Effector memory CD8-positive, alpha-beta T cell (primary cell): ENCODE data around the gene PDE9A.

Experiments
- ATAC-seq: fragments of 150-1000 bp; cut with Tn5 transposase; replicated peaks from 2 replicates; pipeline ENCODE4 v1.10.0; 2021; ENCODE audit warnings: mild to moderate bottlenecking, moderate library complexity
- DNase-seq, 3 experiments: peaks; one replicate each; pipeline ENCODE4 v3.0.0; 2021
- H3K27ac Mint-ChIP-seq, 2 donors: one replicate each; pipeline ENCODE4 v1.8.0; 2022; ENCODE audit warnings: mild to moderate bottlenecking in 2 of 2, mixed read lengths in 2 of 2, moderate library complexity in 2 of 2
- H3K27me3 Mint-ChIP-seq, 2 donors: one replicate each; pipeline ENCODE4 v1.8.0; 2022; ENCODE audit warnings: mixed read lengths in 2 of 2
- H3K36me3 Mint-ChIP-seq: one replicate; pipeline ENCODE4 v1.8.0; 2022; ENCODE audit warnings: mild to moderate bottlenecking, moderate library complexity, mixed read lengths; ENCODE audit not compliant: insufficient read depth
- H3K4me1 Mint-ChIP-seq, 2 donors: one replicate each; pipeline ENCODE4 v1.8.0; 2022; ENCODE audit warnings: low read depth in 2 of 2, mixed read lengths in 2 of 2
- H3K4me3 Mint-ChIP-seq, 2 donors: one replicate each; pipeline ENCODE4 v1.8.0; 2022; ENCODE audit warnings: mild to moderate bottlenecking in 2 of 2, mixed read lengths in 2 of 2, moderate library complexity in 2 of 2
- H3K9me3 Mint-ChIP-seq, 2 donors: one replicate each; pipeline ENCODE4 v1.8.0; 2022; ENCODE audit warnings: mixed read lengths in 2 of 2

The PDE9A gene

GRCh38 chr21:42650441-42651421, 2.7 kb upstream of the PDE9A start:
- Mint-ChIP-seq H3K27me3 (peaks cover 36 to 47% of the 10 kb centered on the region in 2 donors), H3K4me1 (peaks cover 12% of the 10 kb centered on the region in 2 donors), H3K4me3 (no peak overlapping the region), H3K36me3 (no peaks in the 10 kb centered on the region), H3K9me3 (no peaks in the 10 kb centered on the region), H3K27ac (no peak overlapping the region)
- ATAC-seq (no peak), DNase-seq (no peak)

- no peak for ATAC-seq
- peaks cover 46 to 54% of the 10 kb centered on the region in 2 donors for H3K27me3 Mint-ChIP-seq
- H3K27ac Mint-ChIP-seq: no peak overlapping the region
- DNase-seq: no peak
- no peaks in the 10 kb centered on the region for H3K9me3 Mint-ChIP-seq
- H3K36me3 Mint-ChIP-seq: no peaks in the 10 kb centered on the region
- H3K4me1 Mint-ChIP-seq: peaks cover 12% of the 10 kb centered on the region in 2 donors
- peak overlapping the region; percentile 80 to 83 for H3K4me3 Mint-ChIP-seq
Observed at GRCh38 chr21:42651515-42652401, 1.7 kb upstream of the PDE9A start.

- no peaks in the 10 kb centered on the region for H3K36me3 Mint-ChIP-seq
- ATAC-seq (no peak), DNase-seq (no peak)
- peak overlapping the region; percentile 80 to 83 for H3K4me3 Mint-ChIP-seq
- H3K27me3 Mint-ChIP-seq: peaks cover 47 to 61% of the 10 kb centered on the region in 2 donors
- H3K27ac Mint-ChIP-seq: peak overlapping the region in 1 of 2 donors; percentile 65
- peaks cover 12% of the 10 kb centered on the region in 2 donors for H3K4me1 Mint-ChIP-seq
- H3K9me3 Mint-ChIP-seq: no peaks in the 10 kb centered on the region
Observed at GRCh38 chr21:42652527-42653230, 742 bp upstream of the PDE9A start.

GRCh38 chr21:42654179-42654912, 925 bp downstream of the PDE9A start:
- Mint-ChIP-seq H3K4me3 (peak overlapping the region; percentile 35 to 64), H3K9me3 (no peaks in the 10 kb centered on the region), H3K4me1 (peaks cover 12% of the 10 kb centered on the region in 2 donors), H3K27me3 (peaks cover 56 to 74% of the 10 kb centered on the region in 2 donors), H3K36me3 (no peaks in the 10 kb centered on the region), H3K27ac (no peak overlapping the region)
- peak; percentile 35 for ATAC-seq
- no peak for DNase-seq

GRCh38 chr21:42654913-42655795, 1.7 kb downstream of the PDE9A start:
- H3K9me3 Mint-ChIP-seq: no peaks in the 10 kb centered on the region
- no peak overlapping the region for H3K27ac Mint-ChIP-seq
- DNase-seq: no peak
- H3K4me1 Mint-ChIP-seq: peaks cover 12% of the 10 kb centered on the region in 2 donors
- no peaks in the 10 kb centered on the region for H3K36me3 Mint-ChIP-seq
- peaks cover 56 to 74% of the 10 kb centered on the region in 2 donors for H3K27me3 Mint-ChIP-seq
- peak overlapping the region; percentile 35 to 64 for H3K4me3 Mint-ChIP-seq
- no peak for ATAC-seq

- no peak overlapping the region for H3K27ac Mint-ChIP-seq
- DNase-seq (no peak), ATAC-seq (no peak)
- no peak overlapping the region for H3K4me3 Mint-ChIP-seq
- peaks cover 55 to 68% of the 10 kb centered on the region in 2 donors for H3K27me3 Mint-ChIP-seq
- peaks cover 12% of the 10 kb centered on the region in 2 donors for H3K4me1 Mint-ChIP-seq
- H3K9me3 Mint-ChIP-seq: no peaks in the 10 kb centered on the region
- no peaks in the 10 kb centered on the region for H3K36me3 Mint-ChIP-seq
Observed at GRCh38 chr21:42655796-42656770, 2.7 kb downstream of the PDE9A start.

- ATAC-seq: no peak
- no peak overlapping the region for H3K27ac Mint-ChIP-seq
Observed at GRCh38 chr21:42656872-42657271, 3.5 kb downstream of the PDE9A start.

GRCh38 chr21:42657676-42658319, 4.4 kb downstream of the PDE9A start:
- H3K4me3 Mint-ChIP-seq: no peak overlapping the region
- H3K27ac Mint-ChIP-seq: no peak overlapping the region
- H3K4me1 Mint-ChIP-seq: peaks cover 12% of the 10 kb centered on the region in 2 donors
- H3K36me3 Mint-ChIP-seq: no peaks in the 10 kb centered on the region
- no peak for DNase-seq
- peaks cover 37 to 51% of the 10 kb centered on the region in 2 donors for H3K27me3 Mint-ChIP-seq
- no peaks in the 10 kb centered on the region for H3K9me3 Mint-ChIP-seq
- no peak for ATAC-seq

More at GRCh38 chr21:42656872-42657271, 3.5 kb downstream of the PDE9A start:
- no peak overlapping the region for H3K4me3 Mint-ChIP-seq
- peaks cover 12% of the 10 kb centered on the region in 2 donors for H3K4me1 Mint-ChIP-seq
- no peaks in the 10 kb centered on the region for H3K9me3 Mint-ChIP-seq
- DNase-seq: no peak
- peaks cover 47 to 60% of the 10 kb centered on the region in 2 donors for H3K27me3 Mint-ChIP-seq
- H3K36me3 Mint-ChIP-seq: no peaks in the 10 kb centered on the region

GRCh38 chr21:42658320-42659105, 5.1 kb downstream of the PDE9A start:
- Mint-ChIP-seq H3K4me3 (no peak overlapping the region), H3K4me1 (peaks cover 7 to 9% of the 10 kb centered on the region in 2 donors)

More at GRCh38 chr21:42658320-42659105, 5.1 kb downstream of the PDE9A start:
- H3K36me3 Mint-ChIP-seq: no peaks in the 10 kb centered on the region
- ATAC-seq (no peak), DNase-seq (no peak)
- no peak overlapping the region for H3K27ac Mint-ChIP-seq
- H3K27me3 Mint-ChIP-seq: peaks cover 32 to 44% of the 10 kb centered on the region in 2 donors
- H3K9me3 Mint-ChIP-seq: no peaks in the 10 kb centered on the region
